ENCODE measurements around the gene LY6G6F. TPM values are rescaled to one million over a fixed set of nuclear protein-coding genes. Genes with fewer than 3 reads are reported as not detected.

Gene LY6G6F
- total and polyA plus RNA-seq, 8 donors = not detected

DNA sequence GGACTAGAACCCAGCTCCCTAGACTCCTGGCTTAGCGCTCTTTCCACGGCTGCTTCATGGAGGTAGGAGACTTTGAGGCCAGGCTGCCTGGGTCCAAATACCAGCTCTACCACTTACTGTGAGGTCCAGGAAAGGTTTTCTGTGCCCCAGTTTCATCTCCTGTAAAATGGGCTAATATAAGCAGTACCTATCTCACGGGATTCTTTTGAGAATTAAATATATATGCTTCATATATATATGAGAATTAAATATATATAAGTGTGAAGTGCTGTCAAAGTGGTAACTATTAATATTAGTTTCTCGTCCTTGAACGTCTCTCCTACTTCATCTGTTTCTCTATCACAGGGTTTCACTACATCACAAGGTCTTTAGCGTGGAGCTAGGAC, 15.6 kb upstream of the LY6G6F start:
- Histone ChIP-seq H3K27ac (no peak overlapping the region), H3K36me3 (peaks cover 0 to 20% (median 17%) of the 10 kb centered on the region in 3 donors), H3K4me3 (no peak overlapping the region), H3K27me3 (no peaks in the 10 kb centered on the region), H3K4me1 (no peaks in the 10 kb centered on the region), H3K9me3 (no peaks in the 10 kb centered on the region)
- intact Hi-C loops (cut with DNase I) = no loop called here
- ATAC-seq = no peak
- WGBS, 2 donors = 88 to 91% methylated on average over 6 of the region's 6 CpGs
- no peak for FAIRE-seq
- TF ChIP-seq CTCF (IDR thresholded peaks at IDR 0.05) = no peak
- DNase-seq = no peak

- ATAC-seq (no peak), DNase-seq (no peak)
- WGBS, 2 donors = 93 to 96% methylated on average over 12 of the region's 12 CpGs
Measured at GRCh38 chr6:31691564-31692108, 15.0 kb upstream of the LY6G6F start.

DNA sequence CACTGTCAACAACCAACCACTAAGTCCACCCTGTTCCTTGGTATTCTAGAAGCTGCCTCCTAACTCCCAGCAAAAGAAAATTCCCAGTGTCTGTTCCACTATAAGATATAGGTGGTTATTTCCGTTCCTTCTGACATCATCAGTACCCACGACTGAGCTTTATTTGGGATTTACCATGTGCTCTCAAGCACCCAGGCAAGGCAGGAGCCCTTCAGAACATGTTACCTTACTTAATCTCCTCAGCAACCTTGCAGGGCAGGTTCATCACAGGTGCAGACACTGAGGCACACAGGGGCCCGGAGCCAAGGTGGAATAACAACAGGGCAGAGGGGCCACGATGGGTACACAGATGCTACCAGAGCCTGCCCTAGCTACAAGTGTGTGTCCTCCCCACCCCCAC, 14.3 kb upstream of the LY6G6F start:
- Histone ChIP-seq H3K4me3 (no peak overlapping the region), H3K27me3 (no peaks in the 10 kb centered on the region), H3K4me1 (no peaks in the 10 kb centered on the region), H3K36me3 (peaks cover 6 to 20% (median 17%) of the 10 kb centered on the region in 3 donors), H3K9me3 (no peaks in the 10 kb centered on the region), H3K27ac (no peak overlapping the region)
- 81 to 86% methylated on average over 4 of the region's 4 CpGs for WGBS, 2 donors
- no peak for DNase-seq
- no peak for TF ChIP-seq CTCF (IDR thresholded peaks at IDR 0.05)
- intact Hi-C loops (cut with DNase I) = no loop called here
- ATAC-seq = no peak
- no peak for FAIRE-seq

More at GRCh38 chr6:31691564-31692108, 15.0 kb upstream of the LY6G6F start:
- TF ChIP-seq CTCF (IDR thresholded peaks at IDR 0.05) = no peak
- no peak for FAIRE-seq
- Histone ChIP-seq H3K27me3 (no peaks in the 10 kb centered on the region), H3K27ac (no peak overlapping the region), H3K4me1 (no peaks in the 10 kb centered on the region), H3K36me3 (peaks cover 4 to 20% (median 17%) of the 10 kb centered on the region in 3 donors), H3K9me3 (no peaks in the 10 kb centered on the region), H3K4me3 (no peak overlapping the region)
- intact Hi-C loops (cut with DNase I) = no loop called here

GRCh38 chr6:31692886-31693285, 13.8 kb upstream of the LY6G6F start:
- Histone ChIP-seq H3K9me3 (no peaks in the 10 kb centered on the region), H3K36me3 (peaks cover 6 to 17% (median 16%) of the 10 kb centered on the region in 3 donors), H3K27me3 (no peaks in the 10 kb centered on the region), H3K4me1 (no peaks in the 10 kb centered on the region), H3K27ac (no peak overlapping the region), H3K4me3 (no peak overlapping the region)
- DNase-seq (no peak), FAIRE-seq (no peak), ATAC-seq (no peak)
- 93 to 95% methylated on average over 9 of the region's 9 CpGs for WGBS, 2 donors
- intact Hi-C loops (cut with DNase I) = no loop called here
- no peak for TF ChIP-seq CTCF (IDR thresholded peaks at IDR 0.05)

- ATAC-seq (no peak), DNase-seq (no peak), FAIRE-seq (no peak)
- H3K27ac ChIP-seq = no peak overlapping the region
- H3K9me3 ChIP-seq = no peaks in the 10 kb centered on the region
- no peak for TF ChIP-seq CTCF (IDR thresholded peaks at IDR 0.05)
- WGBS, 2 donors = 91 to 92% methylated on average over 6 of the region's 6 CpGs
- H3K36me3 ChIP-seq = peaks cover 6 to 14% (median 12%) of the 10 kb centered on the region in 3 donors
- intact Hi-C loops (cut with DNase I) = no loop called here
- H3K4me1 ChIP-seq = no peaks in the 10 kb centered on the region
- no peaks in the 10 kb centered on the region for H3K27me3 ChIP-seq
- H3K4me3 ChIP-seq = no peak overlapping the region
Measured at GRCh38 chr6:31693535-31693934, 13.1 kb upstream of the LY6G6F start.

Data from pancreas (tissue), 10 donors.